Measurements from ENCODE around the gene TNFRSF1A.

TNFRSF1A gene

DNA sequence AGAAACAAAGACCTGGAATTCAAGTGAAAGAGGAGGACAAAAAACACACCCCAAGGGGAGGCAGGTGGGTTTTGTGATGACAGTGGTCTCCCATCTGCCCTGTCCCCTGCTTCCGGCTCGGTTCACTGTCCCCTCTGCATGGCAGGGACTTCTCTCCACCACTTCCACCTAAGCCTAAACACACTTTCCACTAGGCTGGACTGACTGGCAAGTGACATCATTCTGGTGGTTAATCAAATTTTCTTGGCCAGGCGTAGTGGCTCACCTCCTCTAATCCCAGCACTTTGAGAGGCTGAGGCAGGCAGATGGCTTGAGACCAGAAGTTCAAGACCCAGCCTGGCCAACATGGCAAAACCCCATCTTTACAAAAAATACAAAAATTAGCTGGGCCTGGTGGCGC is 19.5 kb downstream of the TNFRSF1A start:
- FAIRE-seq: no peak

DNA sequence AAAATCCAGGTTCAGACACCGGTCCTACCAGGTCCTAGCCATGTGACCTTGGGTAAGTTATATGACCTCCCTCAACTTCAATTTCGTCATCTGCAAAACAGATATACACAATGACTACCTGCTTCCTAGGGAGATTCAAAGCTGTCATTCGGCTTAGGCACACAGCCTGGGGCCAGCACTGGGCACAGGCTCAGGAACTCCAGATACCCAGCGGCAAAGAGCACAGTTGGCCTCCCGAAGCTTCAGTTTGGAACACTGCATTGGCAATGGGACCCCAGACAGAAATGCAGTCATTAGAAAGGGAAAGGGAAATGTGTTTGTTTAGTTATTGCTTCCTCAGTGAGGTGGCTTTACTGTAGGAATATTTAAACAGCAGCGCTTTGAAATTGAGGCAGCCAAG is 20.0 kb downstream of the TNFRSF1A start:
- no peak for FAIRE-seq

DNA sequence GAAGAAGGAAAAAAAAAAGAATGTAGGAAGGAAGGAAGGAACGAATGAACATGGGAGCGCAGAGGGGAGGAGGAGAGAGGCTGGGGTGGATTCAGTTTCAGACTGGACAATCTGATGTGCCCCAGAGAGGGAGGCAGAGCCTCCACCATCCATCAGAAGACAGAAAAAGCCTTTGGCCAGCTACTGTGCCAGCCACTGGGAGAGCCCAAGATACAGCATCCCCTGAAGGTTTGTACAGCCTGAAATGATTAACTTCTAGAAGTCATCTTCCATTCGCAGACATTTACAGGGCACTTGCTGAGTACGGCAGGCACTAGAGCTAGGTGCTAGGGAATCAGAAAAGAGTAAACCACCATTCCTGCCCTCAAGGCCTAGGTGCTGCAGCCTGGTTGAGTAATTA is 22.4 kb downstream of the TNFRSF1A start:
- FAIRE-seq: no peak

DNA sequence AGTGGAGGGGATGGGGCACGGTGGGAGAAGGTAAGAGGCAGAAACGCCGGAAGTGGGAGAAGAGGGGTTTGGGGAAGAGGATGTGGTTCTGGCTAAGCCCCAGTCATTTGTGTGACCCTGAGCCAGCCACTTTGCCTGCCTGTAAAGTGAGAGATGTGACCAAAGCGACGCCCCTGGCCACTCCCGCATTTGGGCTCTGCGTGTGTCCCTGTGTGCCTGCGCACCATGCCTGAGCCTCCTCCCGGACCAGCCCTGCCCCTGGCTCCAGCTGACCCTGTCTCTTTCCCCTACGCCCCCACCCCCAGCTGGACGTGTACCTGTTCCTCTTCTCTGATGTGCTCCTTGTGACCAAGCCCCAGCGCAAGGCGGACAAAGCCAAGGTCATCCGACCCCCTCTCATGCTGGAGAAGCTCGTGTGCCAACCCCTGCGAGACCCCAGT is 23.4 kb downstream of the TNFRSF1A start:
- FAIRE-seq: no peak

DNA sequence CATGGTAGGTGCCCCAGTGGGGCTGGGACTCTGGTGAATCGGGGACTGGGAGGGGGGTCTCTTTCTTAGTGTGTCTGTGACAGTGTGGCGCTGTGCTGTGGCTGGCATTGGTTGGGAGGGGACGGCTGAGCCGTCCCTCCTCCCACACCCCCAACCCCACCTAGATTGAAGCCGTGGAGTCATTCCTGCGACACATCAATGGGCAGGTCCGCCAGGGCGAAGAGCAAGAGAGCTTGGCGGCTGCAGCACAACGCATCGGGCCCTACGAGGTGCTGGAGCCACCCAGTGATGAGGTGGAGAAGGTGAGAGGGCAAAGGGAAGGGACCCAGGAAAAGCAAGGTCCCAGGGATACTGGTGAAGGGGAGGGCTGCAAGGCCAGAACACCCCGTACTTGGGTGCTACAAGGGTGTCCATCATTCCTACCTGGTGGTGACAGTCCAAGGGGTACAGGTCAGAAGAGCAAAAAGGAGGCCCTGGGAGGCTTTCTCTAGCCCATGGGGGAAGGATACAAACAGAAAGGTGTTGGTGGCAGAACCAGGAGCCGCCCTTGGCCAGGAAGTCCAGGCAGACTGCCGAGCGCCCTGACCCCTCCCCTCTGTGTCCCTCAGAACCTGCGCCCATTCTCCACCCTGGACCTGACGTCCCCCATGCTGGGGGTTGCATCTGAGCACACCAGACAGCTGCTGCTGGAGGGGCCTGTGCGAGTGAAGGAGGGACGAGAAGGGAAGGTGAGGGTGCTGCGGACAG is 24.0 kb downstream of the TNFRSF1A start:
- no peak for FAIRE-seq

DNA sequence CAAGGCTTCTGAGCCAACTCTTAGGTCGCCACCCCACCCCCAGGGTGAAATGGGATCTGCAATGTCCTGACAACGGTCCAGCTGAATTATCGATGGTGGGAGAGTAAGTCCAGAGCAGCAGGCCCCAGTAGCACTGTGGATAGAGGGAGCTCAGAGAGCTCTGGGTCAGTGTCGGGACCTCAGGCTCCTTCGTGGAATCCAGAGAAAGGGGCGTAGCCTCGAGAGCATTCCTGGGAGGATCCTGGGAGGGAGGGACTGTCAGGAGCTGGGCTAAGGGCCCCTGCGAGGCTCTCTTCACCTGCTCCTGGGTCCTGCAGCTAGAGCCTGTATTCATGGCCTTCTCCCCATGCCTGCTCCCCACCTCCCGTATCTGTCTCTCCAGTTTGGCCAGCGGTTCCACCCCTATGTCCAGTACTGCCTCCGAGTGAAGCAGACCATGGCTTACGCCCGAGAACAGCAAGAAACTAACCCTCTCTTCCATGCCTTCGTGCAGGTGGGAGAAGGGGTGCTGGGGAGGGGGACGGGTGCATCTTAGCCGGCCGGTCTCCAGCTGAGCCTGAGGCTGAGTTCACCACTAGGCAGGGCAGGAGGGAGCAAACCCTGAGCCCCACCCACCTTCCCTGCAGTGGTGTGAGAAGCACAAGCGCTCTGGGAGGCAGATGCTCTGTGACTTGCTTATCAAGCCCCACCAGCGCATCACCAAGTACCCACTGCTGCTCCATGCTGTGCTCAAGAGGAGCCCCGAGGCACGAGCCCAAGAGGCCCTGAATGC is 24.8 kb downstream of the TNFRSF1A start:
- FAIRE-seq: no peak

DNA sequence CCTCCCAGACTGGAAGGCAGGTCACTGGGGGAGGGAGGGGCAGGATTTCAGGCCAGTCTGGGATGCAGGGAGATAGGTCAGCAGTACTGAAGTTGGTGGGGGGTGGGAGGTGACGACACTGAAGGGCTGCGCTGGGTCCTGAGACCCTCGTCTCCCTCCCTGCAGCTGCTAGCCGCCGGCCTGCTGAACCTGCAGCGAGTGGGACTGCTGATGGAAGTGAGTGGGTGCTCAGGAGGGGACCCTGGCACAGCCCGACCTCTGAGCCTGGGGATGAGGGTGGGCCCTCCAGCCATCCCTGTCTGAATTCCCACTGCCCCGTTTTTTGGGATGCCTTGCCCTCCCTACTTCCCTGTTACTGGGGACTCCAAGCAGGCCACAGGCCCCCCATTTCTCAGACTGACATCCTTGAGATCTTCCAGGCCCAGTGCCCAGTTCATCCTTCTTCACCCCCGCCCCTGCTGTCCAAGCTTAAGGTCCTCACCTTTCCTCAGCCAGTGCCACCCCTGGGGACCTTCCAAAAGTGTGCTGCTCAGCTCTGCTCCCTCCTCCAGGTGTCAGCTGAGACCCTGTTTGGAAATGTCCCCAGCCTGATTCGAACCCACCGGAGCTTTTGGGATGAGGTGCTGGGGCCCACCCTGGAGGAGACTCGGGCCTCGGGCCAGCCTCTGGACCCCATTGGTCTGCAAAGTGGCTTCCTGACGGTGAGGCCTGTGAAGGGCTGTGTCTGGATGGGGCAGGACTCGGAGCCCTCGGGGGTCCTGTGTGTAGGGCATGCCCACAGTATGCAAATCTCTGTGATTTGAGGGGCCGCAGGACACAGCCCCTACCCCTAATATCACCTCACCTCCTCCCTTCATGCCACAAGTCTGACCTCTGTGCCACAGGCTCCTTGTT is 25.9 kb downstream of the TNFRSF1A start:
- FAIRE-seq: no peak

DNA sequence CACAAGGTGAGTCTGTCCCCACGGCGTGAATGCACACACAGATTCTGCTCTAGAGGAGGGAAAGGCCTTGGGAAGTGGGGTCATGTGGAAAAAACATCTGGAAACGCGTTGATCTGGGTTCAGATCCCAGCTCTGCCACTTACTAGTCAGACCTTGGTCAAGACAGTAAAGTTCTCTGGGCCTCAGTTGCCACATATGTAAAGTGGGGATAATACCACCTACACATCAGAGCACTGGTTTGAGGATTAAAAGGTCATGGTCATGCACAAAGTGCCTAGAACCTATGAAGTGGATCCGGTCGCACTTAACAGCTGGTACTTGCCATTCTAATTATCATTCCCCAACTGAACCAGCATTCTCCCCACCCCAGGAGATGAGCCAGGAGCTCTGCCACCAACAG is 26.7 kb downstream of the TNFRSF1A start:
- no peak for FAIRE-seq

DNA sequence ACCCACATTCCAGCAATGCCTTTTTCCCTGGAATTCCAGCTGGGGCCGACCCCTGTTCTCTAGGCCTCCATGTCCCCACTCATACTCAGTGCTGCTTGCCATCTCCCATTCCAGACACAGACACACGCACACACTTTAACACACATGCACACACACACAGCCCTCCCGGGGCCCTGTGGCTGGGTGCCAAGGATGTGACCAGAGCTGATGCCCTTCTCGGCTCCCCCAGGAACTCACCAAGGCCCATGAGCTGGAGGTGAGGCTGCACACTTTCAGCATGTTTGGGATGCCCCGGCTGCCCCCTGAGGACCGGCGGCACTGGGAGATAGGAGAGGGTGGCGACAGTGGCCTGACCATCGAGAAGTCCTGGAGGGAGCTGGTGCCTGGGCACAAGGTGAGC is 27.1 kb downstream of the TNFRSF1A start:
- FAIRE-seq: no peak

DNA sequence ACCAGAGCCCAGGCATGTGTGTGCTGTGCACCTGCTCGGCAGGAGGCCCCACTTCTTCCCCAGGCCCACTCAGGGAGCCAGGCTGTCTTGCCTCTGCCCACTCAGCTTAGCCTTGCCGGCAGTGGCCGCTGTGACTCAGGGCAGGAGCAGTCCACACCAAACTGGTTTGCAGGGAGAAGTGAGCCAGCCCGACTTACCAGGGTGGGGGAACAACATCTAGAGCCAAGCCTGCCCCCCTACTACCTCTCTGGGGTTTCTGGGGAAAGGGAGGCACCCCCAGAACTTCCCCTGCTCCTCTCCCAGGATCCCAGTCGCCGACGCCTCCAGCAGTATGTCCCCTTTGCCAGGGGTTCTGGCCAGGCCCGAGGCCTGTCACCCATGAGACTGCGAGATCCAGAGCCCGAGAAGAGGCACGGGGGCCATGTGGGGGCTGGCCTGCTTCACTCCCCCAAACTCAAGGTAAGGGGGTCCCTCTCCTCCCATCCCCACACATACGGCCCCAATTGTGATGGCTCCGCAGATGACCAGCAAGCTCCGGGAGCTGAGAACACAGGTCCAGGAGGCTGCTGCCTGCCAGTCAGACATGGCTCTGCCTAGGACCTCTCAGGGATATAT is 28.4 kb downstream of the TNFRSF1A start:
- FAIRE-seq: no peak

DNA sequence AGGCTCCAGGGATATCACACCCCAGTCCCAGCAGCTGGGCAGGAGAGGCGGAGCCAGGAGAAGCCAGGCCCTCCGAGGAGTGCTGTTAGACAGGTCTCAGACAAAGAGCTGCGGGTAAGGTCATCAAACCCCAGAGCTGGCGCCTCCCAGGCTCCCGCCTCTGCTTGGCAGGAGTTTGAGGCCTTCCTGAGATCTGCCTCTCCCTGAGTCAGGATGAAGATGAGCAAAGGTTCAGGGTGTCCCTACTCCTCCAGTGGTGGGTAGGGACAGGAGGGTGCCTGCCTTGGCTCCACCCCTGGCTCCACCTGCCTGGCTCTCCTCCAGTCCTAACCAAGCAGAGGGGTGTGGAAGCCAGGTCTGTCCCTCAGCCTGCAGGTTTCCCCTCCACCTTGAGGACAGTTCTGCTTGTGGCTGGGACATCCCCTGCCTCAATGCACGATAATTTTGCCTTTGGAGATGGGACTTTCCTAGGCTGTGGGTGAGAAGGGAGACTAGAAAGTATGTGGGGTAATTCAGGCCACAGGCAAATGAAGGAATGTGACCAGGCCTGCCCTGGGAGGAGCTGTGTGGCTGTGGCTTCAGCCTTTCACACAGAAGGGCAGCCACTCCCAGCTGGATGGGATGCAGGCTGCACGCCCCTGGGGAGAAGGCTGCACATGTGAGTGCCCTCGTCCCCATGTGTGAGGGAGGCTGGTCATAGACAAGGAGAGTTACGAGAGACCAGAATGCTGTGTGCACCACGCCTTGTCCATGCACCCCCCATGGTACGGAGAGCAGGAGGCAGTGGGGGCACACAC is 29.1 kb downstream of the TNFRSF1A start:
- FAIRE-seq: no peak

DNA sequence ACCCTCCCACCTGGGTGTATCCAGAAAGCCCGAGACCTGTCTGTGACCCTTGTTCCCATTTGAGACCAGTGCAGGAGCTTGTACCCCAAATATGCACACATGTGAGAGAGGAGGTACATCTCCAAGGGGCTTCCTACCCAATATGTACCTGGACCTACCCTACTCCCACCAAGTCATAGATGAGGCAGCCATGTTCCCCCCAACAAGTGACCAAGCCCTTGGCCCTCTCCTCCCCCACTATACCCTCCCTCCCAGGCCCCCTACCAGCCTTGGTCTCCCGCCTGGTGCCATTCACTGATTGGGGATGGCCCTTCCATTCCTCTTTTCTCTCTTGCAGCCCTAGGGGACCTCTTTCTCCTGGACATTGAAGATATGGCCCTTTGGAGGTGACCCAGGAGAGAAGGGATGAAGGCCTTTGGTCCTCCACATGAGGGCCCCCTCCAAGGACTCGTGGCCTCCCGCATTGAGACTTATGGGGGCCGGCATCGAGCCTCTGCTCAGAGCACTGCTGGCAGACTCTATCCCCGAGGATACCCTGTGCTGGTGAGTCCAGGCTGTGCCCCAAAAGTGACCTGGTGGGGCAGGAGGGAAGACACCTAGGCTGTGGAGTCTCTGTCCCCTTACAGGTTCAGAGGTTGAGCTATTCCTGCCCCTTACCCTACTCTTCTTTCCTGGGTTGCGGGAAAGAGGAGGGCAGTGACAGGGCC is 29.9 kb downstream of the TNFRSF1A start:
- FAIRE-seq: no peak

DNA sequence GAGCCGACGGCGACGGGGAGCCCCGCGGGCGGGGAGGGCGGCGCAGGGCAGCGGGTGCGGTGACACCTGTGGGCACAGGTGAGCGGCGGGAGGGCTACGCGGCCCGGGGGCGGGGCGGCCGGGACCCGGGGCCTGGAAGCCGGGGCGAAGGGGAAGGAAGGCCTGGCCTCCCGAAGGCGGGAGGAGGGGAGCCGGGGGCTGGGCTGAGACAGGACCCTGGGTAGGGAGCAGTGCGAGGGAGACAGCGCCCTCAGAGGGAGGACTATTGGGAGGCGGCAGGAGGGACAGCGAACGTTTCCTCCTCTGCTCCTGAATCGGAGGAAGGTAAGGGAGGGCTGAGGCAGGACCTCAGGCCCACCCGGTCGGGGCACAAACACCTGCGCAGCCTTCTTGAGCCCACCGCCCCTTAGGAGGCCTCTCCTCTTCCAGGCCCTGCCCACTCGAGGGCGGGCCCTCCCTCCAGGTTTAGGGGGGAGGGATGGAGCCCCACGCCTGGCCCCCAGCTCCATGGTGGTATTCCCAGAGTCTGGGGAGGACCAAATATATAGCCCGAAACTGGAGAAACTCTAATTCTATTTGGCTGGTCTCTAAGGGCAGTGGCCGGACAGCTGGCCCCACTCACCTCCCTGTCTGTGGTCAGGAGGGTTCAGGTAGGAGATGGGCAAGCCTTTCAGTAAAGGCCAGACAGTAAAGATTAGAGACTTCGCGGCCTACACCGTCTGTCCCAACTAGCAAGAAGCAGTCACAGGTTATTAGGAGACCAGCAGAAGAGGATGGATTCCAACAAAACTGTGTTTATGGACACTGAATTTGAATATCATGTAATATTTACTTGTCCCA is 30.9 kb downstream of the TNFRSF1A start:
- no peak for FAIRE-seq

DNA sequence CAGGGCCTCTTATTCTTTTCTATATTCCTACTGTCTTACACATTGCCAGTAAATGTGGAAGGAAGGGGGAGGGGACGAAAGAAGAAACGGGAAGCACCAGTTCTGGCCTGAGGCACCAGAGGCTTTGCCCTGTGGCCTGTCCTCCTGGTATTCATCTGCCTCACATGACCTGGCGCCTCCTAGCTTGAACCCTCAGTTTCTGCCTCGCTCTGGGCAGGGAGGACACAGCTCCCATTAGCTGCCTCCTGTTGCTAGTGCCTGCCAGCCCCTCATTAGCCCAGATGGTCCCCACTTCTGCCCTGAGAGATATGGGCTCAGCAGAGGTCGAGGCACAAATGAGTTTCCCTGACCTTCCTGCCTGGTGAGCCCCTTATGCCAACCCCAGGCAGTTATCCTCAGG is 34.3 kb downstream of the TNFRSF1A start:
- FAIRE-seq: no peak

DNA sequence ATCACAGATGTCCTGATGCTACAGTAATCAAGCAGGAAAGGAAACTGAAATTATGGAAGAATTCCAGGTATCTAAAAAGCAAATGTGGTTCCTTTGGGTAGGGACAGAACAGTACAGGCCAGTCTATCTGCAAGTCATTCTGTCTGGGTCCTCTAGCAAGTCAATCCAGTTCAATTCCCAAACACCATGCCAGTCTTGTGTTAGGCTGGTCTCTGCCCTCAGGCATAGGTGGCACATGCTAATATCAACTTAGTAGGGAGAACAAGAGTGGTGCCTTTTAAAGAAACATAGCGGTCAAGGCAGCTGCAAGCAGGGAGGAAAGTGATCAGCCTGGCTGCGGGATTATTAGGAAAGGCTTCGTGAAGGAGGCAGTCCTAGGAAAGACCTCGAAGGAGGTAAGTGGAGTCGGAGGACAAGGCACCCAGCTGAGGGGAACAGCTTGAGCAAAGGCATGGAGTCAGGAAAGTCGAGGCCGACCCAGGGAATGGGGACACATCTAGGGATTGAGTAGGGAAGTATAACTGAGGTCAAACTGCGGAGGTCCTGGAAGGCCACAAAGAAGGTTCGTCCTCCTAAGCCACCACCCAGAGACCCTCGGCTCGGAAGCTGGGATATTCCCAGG is 35.2 kb downstream of the TNFRSF1A start:
- FAIRE-seq: no peak

DNA sequence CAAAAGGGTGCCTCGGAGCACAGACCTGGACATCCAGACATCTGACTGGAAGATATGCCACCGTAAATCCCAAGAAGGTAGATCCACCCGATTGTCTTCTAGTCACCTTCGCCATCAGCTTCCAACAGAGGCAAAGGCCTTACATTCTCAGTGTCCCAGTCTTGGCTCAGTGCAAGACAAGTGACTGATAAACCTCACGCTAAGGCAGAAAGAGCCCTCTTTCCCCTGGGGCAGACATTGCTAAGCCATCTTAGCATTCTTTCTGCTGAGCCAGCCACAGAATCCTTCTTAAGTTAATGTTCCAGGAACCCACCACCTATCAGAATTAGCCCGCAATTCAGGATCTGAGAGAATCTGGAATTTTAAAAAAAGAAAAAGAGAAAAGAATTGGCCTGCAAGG is 35.7 kb downstream of the TNFRSF1A start:
- no peak for FAIRE-seq

DNA sequence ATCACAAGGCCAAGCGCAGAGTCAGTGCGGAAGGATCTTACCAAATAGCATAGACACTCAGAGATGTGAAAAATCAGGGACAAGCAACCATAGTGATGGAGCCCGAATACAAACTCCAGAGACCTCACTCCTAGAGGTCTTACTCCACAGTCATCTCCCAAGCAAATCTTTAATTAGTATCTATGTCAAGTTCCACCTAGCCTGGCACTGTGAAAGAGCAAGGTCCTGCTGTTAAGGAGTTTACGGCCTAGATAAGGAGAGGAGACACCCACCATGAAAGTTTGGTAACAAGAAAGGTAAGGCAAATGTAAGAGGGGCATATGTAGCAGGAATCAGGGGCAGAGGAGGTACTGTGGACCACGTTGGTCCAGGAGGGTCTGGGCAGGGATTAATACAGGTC is 38.8 kb downstream of the TNFRSF1A start:
- FAIRE-seq: no peak

DNA sequence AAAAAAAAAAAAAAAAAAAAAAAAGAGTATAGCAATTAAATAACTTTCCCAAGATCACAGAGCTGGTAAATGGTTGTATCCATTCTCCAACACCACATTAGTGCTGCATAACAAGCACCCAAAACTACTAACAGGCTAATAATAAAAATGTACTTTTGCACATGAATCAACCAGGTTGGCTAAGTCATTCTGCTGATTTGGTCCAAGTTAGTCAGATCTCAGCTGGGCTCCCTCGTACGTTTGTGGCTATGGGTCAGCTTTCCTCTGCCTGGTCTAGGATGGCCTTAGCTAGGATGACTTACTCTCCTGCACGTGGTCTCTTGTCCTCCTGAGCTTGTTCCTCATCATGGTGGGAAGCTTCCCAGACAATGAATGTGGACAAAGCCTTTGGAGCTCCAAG is 39.3 kb downstream of the TNFRSF1A start:
- FAIRE-seq: no peak

DNA sequence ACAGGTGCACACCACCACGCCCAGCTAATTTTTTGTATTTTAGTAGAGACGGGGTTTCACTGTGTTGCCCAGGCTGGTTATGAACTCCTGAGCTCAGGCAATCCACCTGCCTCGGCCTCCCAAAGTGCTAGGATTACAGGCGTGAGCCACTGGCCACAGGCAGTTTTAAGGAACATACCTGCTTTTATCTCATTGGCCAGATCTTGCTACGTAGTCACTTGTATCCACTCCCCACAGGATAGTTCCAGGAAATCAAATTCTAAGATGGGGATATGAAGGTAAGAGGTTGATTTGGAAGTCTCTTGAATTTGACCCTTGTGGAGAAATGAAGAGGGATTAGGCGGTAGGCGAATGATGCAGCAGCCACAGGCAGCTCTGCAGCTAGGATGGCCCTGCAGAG is 40.2 kb downstream of the TNFRSF1A start:
- FAIRE-seq: no peak

DNA sequence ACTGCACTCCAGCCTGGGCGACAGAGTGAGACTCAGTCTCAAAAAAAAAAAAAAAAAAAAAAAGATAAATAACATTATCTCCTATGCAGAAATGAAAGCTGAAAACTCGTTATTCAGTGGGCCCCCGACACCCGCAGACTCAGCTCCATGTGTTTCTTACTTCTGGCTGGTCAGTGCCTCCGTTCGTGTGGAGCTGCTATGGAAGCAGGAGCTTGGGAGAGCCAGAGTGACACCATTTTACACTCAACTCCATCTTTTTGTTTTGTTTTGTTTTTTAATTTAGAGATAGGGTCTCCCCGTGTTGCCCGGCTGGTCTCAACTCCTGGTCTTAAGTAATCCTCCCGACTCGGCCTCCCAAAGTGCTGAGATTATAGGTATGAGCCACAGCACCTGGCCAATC is 44.7 kb downstream of the TNFRSF1A start:
- no peak for FAIRE-seq

All from TTC549 (cell line).